ENCODE data around the gene PAPPA.

- TF ChIP-seq POLR2A (IDR thresholded peaks at IDR 0.05; ENCODE audit: low read length) (no peak), GATA1 (IDR thresholded peaks at IDR 0.05; ENCODE audit: low read depth, low read length) (no peak)
These were observed 29.0 kb upstream of the PAPPA start for GRCh38 chr9:116124472-116125040.
